WTC11 (cell line): ENCODE data around the gene FZD10.

Source experiments
- CREB1 ChIP-seq: sonication (generic); formaldehyde crosslinking; IDR thresholded peaks from 2 replicates; pipeline ENCODE4 v1.8.0; 2023; ENCODE audit warnings: mild to moderate bottlenecking, missing genetic modification reagents
- FOXJ3 ChIP-seq: sonication (generic); formaldehyde crosslinking; IDR thresholded peaks from 2 replicates; pipeline ENCODE4 v1.9.0; 2021; ENCODE audit warnings: missing genetic modification reagents, mild to moderate bottlenecking, borderline replicate concordance
- IRF2 ChIP-seq: sonication (generic); formaldehyde crosslinking; IDR thresholded peaks from 2 replicates; pipeline ENCODE4 v1.8.0; 2022; ENCODE audit warnings: low read depth, missing genetic modification reagents, borderline replicate concordance
- MXD4 ChIP-seq: fragments of 250-450 bp; sonication (Bioruptor Pico); IDR thresholded peaks from 2 replicates; pipeline ENCODE4 v1.8.0; 2021; ENCODE audit warnings: mild to moderate bottlenecking, moderate library complexity, borderline replicate concordance
- TF ChIP-seq, protein P1 (sequence below): sonication (generic); formaldehyde crosslinking; IDR thresholded peaks from 2 replicates; pipeline ENCODE4 v1.8.0; 2022; ENCODE audit warnings: mild to moderate bottlenecking, missing genetic modification reagents
- TF ChIP-seq, protein P2 (sequence below): sonication (generic); formaldehyde crosslinking; IDR thresholded peaks from 2 replicates; pipeline ENCODE4 v1.8.1; 2023; ENCODE audit warnings: mild to moderate bottlenecking, moderate library complexity, missing genetic modification reagents
- TF ChIP-seq, protein P3 (sequence below): sonication (generic); formaldehyde crosslinking; IDR thresholded peaks from 2 replicates; pipeline ENCODE4 v1.8.0; 2022; ENCODE audit warnings: mild to moderate bottlenecking, missing genetic modification reagents
- TF ChIP-seq, protein P4 (sequence below): fragments of 200-600 bp; IDR thresholded peaks from 2 replicates; pipeline ENCODE4 v1.8.0; 2022; ENCODE audit warnings: antibody characterized with exemption
- TF ChIP-seq, protein P5 (sequence below): sonication (generic); formaldehyde crosslinking; IDR thresholded peaks from 2 replicates; pipeline ENCODE4 v1.8.0; 2023; ENCODE audit warnings: missing genetic modification reagents

DNA sequence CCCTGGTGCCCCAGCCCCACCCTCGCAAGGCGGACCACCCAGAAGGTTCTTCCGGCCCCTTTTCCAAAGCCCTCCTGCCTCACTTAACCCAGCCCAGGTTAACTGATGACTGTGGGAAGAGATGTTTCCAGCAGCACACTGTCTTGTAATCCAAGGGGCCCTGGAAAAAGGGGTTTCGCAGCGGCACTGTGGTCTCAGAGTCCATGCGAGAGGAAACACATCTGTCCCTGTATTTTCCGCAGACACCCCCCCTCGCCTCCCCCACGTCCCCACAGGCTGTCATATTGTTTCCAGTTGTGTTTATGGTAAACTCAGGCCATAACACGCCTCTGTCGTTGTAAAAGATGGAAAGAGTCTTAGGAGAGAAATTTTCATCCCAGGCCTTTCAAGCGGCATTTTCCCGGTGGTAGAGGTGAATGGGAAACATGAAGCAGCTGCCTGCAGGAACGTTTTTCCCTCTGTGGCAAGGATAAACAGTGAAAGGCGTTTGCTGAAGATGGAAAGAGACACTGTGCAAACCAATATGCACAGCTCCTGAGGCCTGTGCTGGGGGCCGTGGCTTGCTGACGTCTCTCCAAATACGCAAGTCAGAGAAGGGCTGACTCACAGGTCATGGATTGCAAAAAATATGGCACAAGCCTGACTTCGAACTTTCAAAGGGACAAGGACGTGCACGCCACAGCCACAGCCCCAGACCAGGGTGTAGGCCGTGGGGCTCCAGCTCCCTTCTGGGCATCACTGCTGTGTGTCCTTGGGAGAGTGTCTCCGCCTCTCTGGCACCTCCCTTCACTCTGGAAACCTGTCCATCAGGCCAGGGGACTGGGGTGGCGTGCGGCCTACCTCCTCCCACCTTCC is 22.5 kb upstream of the FZD10 start:
- TF ChIP-seq, protein P1, sequence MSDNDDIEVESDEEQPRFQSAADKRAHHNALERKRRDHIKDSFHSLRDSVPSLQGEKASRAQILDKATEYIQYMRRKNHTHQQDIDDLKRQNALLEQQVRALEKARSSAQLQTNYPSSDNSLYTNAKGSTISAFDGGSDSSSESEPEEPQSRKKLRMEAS (CRISPR knock-in tag): no peak
- TF ChIP-seq, protein P2, sequence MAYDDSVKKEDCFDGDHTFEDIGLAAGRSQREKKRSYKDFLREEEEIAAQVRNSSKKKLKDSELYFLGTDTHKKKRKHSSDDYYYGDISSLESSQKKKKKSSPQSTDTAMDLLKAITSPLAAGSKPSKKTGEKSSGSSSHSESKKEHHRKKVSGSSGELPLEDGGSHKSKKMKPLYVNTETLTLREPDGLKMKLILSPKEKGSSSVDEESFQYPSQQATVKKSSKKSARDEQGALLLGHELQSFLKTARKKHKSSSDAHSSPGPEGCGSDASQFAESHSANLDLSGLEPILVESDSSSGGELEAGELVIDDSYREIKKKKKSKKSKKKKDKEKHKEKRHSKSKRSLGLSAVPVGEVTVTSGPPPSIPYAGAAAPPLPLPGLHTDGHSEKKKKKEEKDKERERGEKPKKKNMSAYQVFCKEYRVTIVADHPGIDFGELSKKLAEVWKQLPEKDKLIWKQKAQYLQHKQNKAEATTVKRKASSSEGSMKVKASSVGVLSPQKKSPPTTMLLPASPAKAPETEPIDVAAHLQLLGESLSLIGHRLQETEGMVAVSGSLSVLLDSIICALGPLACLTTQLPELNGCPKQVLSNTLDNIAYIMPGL (CRISPR knock-in tag): no peak
- TF ChIP-seq, protein P3, sequence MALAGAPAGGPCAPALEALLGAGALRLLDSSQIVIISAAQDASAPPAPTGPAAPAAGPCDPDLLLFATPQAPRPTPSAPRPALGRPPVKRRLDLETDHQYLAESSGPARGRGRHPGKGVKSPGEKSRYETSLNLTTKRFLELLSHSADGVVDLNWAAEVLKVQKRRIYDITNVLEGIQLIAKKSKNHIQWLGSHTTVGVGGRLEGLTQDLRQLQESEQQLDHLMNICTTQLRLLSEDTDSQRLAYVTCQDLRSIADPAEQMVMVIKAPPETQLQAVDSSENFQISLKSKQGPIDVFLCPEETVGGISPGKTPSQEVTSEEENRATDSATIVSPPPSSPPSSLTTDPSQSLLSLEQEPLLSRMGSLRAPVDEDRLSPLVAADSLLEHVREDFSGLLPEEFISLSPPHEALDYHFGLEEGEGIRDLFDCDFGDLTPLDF (CRISPR knock-in tag): no peak
- TF ChIP-seq, protein P4, sequence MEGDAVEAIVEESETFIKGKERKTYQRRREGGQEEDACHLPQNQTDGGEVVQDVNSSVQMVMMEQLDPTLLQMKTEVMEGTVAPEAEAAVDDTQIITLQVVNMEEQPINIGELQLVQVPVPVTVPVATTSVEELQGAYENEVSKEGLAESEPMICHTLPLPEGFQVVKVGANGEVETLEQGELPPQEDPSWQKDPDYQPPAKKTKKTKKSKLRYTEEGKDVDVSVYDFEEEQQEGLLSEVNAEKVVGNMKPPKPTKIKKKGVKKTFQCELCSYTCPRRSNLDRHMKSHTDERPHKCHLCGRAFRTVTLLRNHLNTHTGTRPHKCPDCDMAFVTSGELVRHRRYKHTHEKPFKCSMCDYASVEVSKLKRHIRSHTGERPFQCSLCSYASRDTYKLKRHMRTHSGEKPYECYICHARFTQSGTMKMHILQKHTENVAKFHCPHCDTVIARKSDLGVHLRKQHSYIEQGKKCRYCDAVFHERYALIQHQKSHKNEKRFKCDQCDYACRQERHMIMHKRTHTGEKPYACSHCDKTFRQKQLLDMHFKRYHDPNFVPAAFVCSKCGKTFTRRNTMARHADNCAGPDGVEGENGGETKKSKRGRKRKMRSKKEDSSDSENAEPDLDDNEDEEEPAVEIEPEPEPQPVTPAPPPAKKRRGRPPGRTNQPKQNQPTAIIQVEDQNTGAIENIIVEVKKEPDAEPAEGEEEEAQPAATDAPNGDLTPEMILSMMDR: no peak
- no peak for TF ChIP-seq IRF2 (CRISPR knock-in tag)
- no peak for TF ChIP-seq MXD4 (CRISPR knock-in tag)
- TF ChIP-seq, protein P5, sequence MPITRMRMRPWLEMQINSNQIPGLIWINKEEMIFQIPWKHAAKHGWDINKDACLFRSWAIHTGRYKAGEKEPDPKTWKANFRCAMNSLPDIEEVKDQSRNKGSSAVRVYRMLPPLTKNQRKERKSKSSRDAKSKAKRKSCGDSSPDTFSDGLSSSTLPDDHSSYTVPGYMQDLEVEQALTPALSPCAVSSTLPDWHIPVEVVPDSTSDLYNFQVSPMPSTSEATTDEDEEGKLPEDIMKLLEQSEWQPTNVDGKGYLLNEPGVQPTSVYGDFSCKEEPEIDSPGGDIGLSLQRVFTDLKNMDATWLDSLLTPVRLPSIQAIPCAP (CRISPR knock-in tag): no peak
- no peak for TF ChIP-seq CREB1
- no peak for TF ChIP-seq FOXJ3 (CRISPR knock-in tag)
